Gastrocnemius medialis (tissue), 4 donors: Measurements from ENCODE around the gene PLPPR1. TPM values are rescaled to one million over a fixed set of nuclear protein-coding genes. Genes with fewer than 3 reads are reported as not detected.

Experiments
- ATAC-seq, 2 donors: fragments of 150-250 bp; one replicate each; pipeline ENCODE4 v1.9.1; 2016
- DNase-seq, 2 donors: peaks; one replicate each; pipeline ENCODE4 v3.0.0-alpha.2; 2019
- H3K27ac ChIP-seq, 4 donors: fragments of 200-600 bp; sonication (generic); 1 replicate in 1 of 4; 2 replicates in 3 of 4; pipeline ENCODE4 v1.5.1; 2016 to 2018; ENCODE audit warnings: mild to moderate bottlenecking in 2 of 4, moderate library complexity in 1 of 4
- H3K27me3 ChIP-seq, 3 donors: fragments of 200-600 bp; sonication (generic) in 2 of 3; 1 replicate in 1 of 3; 2 replicates in 2 of 3; pipeline versions ENCODE4 v1.5.1 to v1.6.0; 2016 to 2019; ENCODE audit warnings: mild to moderate bottlenecking in 1 of 3, moderate library complexity in 1 of 3
- H3K36me3 ChIP-seq, 2 donors: fragments of 200-600 bp; sonication (generic) in 1 of 2; one replicate each; pipeline ENCODE4 v1.5.1; 2017 to 2018
- H3K4me1 ChIP-seq, 2 donors: fragments of 200-600 bp; sonication (generic) in 1 of 2; one replicate each; pipeline ENCODE4 v1.5.1; 2016 to 2017; ENCODE audit warnings: mild to moderate bottlenecking in 2 of 2
- H3K4me3 ChIP-seq, 4 donors: fragments of 200-600 bp; sonication (generic) in 3 of 4; 1 replicate in 1 of 4; 2 replicates in 3 of 4; pipeline ENCODE4 v1.5.1; 2016 to 2019; ENCODE audit warnings: mild to moderate bottlenecking in 2 of 4
- H3K9me3 ChIP-seq, 3 donors: fragments of 200-600 bp; sonication (generic) in 2 of 3; 1 replicate in 1 of 3; 2 replicates in 2 of 3; pipeline ENCODE4 v1.5.1; 2016 to 2019
- POLR2A ChIP-seq, 2 donors: fragments of 450-650 bp; IDR thresholded peaks; one replicate each; pipeline ENCODE4 v1.6.1; 2017; ENCODE audit warnings: antibody characterized with exemption in 2 of 2, mild to moderate bottlenecking in 2 of 2, moderate library complexity in 2 of 2
- in situ Hi-C, 4 donors: fragments of 200-750 bp; cut with MboI; loops; one replicate each; pipeline versions ENCODE4 v1.15.0 to v1.8.0; 2017; ENCODE audit warnings: low sequenced_read_pairs in 4 of 4
- intact Hi-C: fragments of 100-400 bp; cut with DNase I; formaldehyde crosslinking; loops from one replicate; pipeline ENCODE4 v1.15.1; 2023; ENCODE audit warnings: low total_unique reads
- total RNA-seq, 4 donors: library from RNA; depleted of rRNA; stranded (reverse); fragments of >200 nt; gene quantifications; one replicate each; pipeline versions ENCODE4 v1.1.0 to v1.2.3, GENCODE V29; 2016
- TF ChIP-seq, protein P1 (sequence below), 5 experiments: fragments of 450-650 bp in 3 of 5; fragments of 200-600 bp in 2 of 5; sonication (generic) in 2 of 5; IDR thresholded peaks in 4 of 5; conservative IDR thresholded peaks in 1 of 5; 1 replicate in 4 of 5; 2 replicates in 1 of 5; pipeline ENCODE4 v1.5.1; 2016 to 2019; ENCODE audit warnings: antibody characterized with exemption in 5 of 5, mild to moderate bottlenecking in 3 of 5, moderate library complexity in 3 of 5

The PLPPR1 gene
- total RNA-seq, 4 donors from 2014 or later, result not detected

DNA sequence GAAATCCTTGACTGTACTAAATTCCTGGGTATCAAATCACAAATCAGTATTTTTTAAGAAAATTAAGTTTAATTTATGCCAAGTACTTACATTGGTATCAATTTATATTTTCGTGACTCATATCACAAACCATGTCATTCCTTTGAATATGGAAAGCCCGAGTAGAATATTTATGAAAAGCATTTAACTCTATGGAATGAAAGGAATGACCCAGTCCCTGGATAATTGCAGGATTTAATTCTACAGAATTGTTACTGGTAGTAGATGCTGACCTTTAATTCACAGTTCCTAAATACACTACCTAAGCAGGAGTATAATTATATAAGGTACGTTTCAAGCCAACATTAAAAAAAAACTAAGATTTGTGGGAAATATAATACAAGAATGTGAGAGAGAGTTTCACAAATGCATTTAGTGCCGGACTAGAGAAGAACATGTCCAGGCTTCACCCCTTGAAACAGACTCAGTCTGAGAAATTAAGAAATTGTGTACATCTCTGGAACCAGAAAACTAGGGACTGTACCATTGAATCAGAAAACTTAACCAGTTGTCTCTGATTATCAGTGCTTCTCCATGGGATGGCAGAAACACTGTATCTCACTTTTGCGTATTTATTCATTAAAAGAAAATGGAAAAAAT lies 28.5 kb upstream of the PLPPR1 start:
- Histone ChIP-seq H3K36me3 (no peaks in the 10 kb centered on the region), H3K9me3 (no peaks in the 10 kb centered on the region), H3K4me3 (no peak overlapping the region), H3K4me1 (no peaks in the 10 kb centered on the region), H3K27me3 (no peaks in the 10 kb centered on the region), H3K27ac (no peak overlapping the region)
- ATAC-seq (no peak), DNase-seq (no peak)
- intact Hi-C loops (no loop called here), in situ Hi-C loops (no loop called here)
- no peak for TF ChIP-seq POLR2A (IDR thresholded peaks at IDR 0.05)
- TF ChIP-seq, protein P1, sequence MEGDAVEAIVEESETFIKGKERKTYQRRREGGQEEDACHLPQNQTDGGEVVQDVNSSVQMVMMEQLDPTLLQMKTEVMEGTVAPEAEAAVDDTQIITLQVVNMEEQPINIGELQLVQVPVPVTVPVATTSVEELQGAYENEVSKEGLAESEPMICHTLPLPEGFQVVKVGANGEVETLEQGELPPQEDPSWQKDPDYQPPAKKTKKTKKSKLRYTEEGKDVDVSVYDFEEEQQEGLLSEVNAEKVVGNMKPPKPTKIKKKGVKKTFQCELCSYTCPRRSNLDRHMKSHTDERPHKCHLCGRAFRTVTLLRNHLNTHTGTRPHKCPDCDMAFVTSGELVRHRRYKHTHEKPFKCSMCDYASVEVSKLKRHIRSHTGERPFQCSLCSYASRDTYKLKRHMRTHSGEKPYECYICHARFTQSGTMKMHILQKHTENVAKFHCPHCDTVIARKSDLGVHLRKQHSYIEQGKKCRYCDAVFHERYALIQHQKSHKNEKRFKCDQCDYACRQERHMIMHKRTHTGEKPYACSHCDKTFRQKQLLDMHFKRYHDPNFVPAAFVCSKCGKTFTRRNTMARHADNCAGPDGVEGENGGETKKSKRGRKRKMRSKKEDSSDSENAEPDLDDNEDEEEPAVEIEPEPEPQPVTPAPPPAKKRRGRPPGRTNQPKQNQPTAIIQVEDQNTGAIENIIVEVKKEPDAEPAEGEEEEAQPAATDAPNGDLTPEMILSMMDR (IDR thresholded peaks at IDR 0.05 in 4 of 5, conservative IDR thresholded peaks at IDR 0.05 in 1 of 5), result no peak

DNA sequence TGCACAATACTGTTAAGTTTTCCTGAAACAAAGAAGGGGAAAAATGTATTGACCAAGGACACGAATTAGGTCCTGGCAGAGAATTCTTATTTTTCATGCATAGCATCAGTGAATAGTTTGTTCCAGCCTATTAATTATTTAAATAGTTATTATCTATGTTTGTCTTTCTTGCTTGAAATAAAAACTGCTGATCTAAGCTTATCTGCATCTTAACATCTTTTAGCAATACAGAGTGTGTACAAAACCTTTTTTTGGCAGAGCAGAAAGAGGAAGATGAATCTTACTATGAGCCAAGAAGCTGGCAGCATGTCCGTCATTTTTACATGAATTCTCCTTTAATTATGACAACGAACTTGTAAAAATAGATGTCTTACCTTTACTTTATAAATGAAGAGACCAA lies 23.3 kb upstream of the PLPPR1 start:
- in situ Hi-C loops, result no loop called here
- DNase-seq, result no peak
- Histone ChIP-seq H3K27me3 (no peaks in the 10 kb centered on the region), H3K4me3 (no peak overlapping the region), H3K4me1 (no peaks in the 10 kb centered on the region), H3K9me3 (no peaks in the 10 kb centered on the region), H3K36me3 (no peaks in the 10 kb centered on the region), H3K27ac (no peak overlapping the region)
- TF ChIP-seq, protein P1 (IDR thresholded peaks at IDR 0.05 in 4 of 5, conservative IDR thresholded peaks at IDR 0.05 in 1 of 5), result no peak
- TF ChIP-seq POLR2A (IDR thresholded peaks at IDR 0.05), result no peak
- intact Hi-C loops, result no loop called here
- ATAC-seq, result no peak

DNA sequence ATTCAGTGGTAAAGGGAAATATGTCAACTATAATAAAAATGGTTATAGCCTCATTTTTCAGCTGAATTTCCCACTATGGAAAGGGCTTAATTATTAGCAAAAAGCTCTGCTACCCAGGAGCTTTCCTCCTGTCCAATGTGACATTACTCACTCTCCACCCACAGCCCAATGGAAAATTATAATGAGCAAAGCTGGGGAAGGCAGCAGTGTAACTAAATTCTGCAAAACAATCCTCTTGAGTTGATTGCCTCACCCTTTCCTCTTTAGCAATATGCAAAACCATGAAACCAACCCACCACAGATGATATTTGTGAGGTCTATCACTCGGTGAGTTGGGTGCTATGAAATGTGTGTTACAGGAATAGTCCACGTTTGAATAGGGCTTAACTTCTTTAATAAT lies 14.0 kb upstream of the PLPPR1 start:
- intact Hi-C loops (no loop called here), in situ Hi-C loops (no loop called here)
- TF ChIP-seq, protein P1 (IDR thresholded peaks at IDR 0.05 in 4 of 5, conservative IDR thresholded peaks at IDR 0.05 in 1 of 5), result no peak
- TF ChIP-seq POLR2A (IDR thresholded peaks at IDR 0.05), result no peak
- Histone ChIP-seq H3K9me3 (no peaks in the 10 kb centered on the region), H3K36me3 (no peaks in the 10 kb centered on the region), H3K27me3 (no peaks in the 10 kb centered on the region), H3K27ac (no peak overlapping the region), H3K4me3 (no peak overlapping the region), H3K4me1 (no peaks in the 10 kb centered on the region)
- no peak for DNase-seq
- ATAC-seq, result no peak

- Histone ChIP-seq H3K27ac (no peak overlapping the region), H3K4me3 (no peak overlapping the region), H3K9me3 (no peaks in the 10 kb centered on the region), H3K27me3 (no peaks in the 10 kb centered on the region), H3K4me1 (no peaks in the 10 kb centered on the region), H3K36me3 (no peaks in the 10 kb centered on the region)
- TF ChIP-seq, protein P1 (IDR thresholded peaks at IDR 0.05 in 4 of 5, conservative IDR thresholded peaks at IDR 0.05 in 1 of 5), result no peak
- no peak for TF ChIP-seq POLR2A (IDR thresholded peaks at IDR 0.05)
- ATAC-seq (no peak), DNase-seq (no peak)
- intact Hi-C loops, result no loop called here
- in situ Hi-C loops, result no loop called here
These were observed 10.1 kb upstream of the PLPPR1 start for GRCh38 chr9:101018467-101018866.

GRCh38 chr9:101022704-101023103 lies 5.8 kb upstream of the PLPPR1 start:
- no peak for TF ChIP-seq POLR2A (IDR thresholded peaks at IDR 0.05)
- TF ChIP-seq, protein P1 (IDR thresholded peaks at IDR 0.05 in 4 of 5, conservative IDR thresholded peaks at IDR 0.05 in 1 of 5), result no peak
- DNase-seq, result no peak

More at GRCh38 chr9:101022704-101023103, 5.8 kb upstream of the PLPPR1 start:
- Histone ChIP-seq H3K4me3 (no peak overlapping the region), H3K27ac (no peak overlapping the region), H3K36me3 (no peaks in the 10 kb centered on the region), H3K9me3 (no peaks in the 10 kb centered on the region), H3K4me1 (no peaks in the 10 kb centered on the region), H3K27me3 (peaks cover 13 to 17% (median 15%) of the 10 kb centered on the region in 3 donors)
- in situ Hi-C loops, result no loop called here
- intact Hi-C loops, result no loop called here
- no peak for ATAC-seq
